H1 (cell line): ENCODE data around the gene PHACTR1. TPM values are rescaled to one million over a fixed set of nuclear protein-coding genes. Genes with fewer than 3 reads are reported as not detected.

ENCODE experiments used
- CTCF ChIA-PET: fragments of 300-600 bp; sonication (Branson Sonifier 250); formaldehyde crosslinking; loops from one replicate; lab custom pipeline; 2021; ENCODE audit not compliant: partially characterized antibody; lab: Charles Lee
- POLR2A ChIA-PET: fragments of 300-600 bp; sonication (Branson Sonifier 250); formaldehyde crosslinking; loops from one replicate; lab custom pipeline; 2021; ENCODE audit warnings: inconsistent platforms; ENCODE audit not compliant: partially characterized antibody; lab: Charles Lee
- DNase-seq, 2 experiments: peaks; one replicate each; pipeline versions ENCODE4 v3.0.0 to v3.0.0-alpha.2; 2010 to 2022; ENCODE audit warnings: low spot score in 2 of 2, low read depth in 1 of 2, mixed read lengths in 1 of 2
- FAIRE-seq: peaks from 2 replicates; lab custom pipeline; 2011; peaks lifted over from hg19 to GRCh38; lab: Jason Lieb, UNC
- H2AFZ ChIP-seq: 2 replicates; pipeline ENCODE4 v1.8.1; 2012; ENCODE audit warnings: low read length, inconsistent platforms
- H2AK5ac ChIP-seq: 2 replicates; pipeline ENCODE4 v1.6.1; 2013; ENCODE audit warnings: low read depth, low read length
- H2BK120ac ChIP-seq: replicated peaks from 2 replicates; pipeline ENCODE3; 2013; ENCODE audit warnings: low read depth, low read length, inconsistent platforms
- H2BK12ac ChIP-seq: 2 replicates; pipeline ENCODE4 v1.6.1; 2013; ENCODE audit warnings: low read depth, low read length
- H2BK15ac ChIP-seq: 2 replicates; pipeline ENCODE4 v1.6.1; 2013; ENCODE audit warnings: low read length
- H2BK20ac ChIP-seq: 2 replicates; pipeline ENCODE4 v1.6.1; 2013; ENCODE audit warnings: low read length
- H2BK5ac ChIP-seq: 2 replicates; pipeline ENCODE4 v1.6.1; 2013; ENCODE audit warnings: low read depth, low read length
- H3K14ac ChIP-seq: 2 replicates; pipeline ENCODE4 v1.6.1; 2013; ENCODE audit warnings: inconsistent platforms; ENCODE audit not compliant: insufficient read length
- H3K18ac ChIP-seq: 2 replicates; pipeline ENCODE4 v1.6.1; 2013; ENCODE audit warnings: low read length; ENCODE audit errors: extremely low read depth
- H3K23ac ChIP-seq: 2 replicates; pipeline ENCODE4 v1.6.1; 2013; ENCODE audit warnings: inconsistent platforms; ENCODE audit not compliant: insufficient read length
- H3K23me2 ChIP-seq: 2 replicates; pipeline ENCODE4 v1.6.1; 2013; ENCODE audit warnings: low read depth, low read length
- H3K27ac ChIP-seq: 2 replicates; pipeline ENCODE4 v1.6.1; 2011; ENCODE audit warnings: low read depth, low read length, inconsistent platforms
- H3K27me3 ChIP-seq, 4 experiments: replicated peaks in 1 of 4; 1 replicate in 1 of 4; 2 replicates in 3 of 4; pipeline versions ENCODE4 v1.6.1 to v1.8.1; 2011 to 2013; ENCODE audit warnings: low read length in 3 of 4, mild to moderate bottlenecking in 3 of 4, inconsistent platforms in 2 of 4, mixed read lengths in 2 of 4, moderate library complexity in 1 of 4; ENCODE audit not compliant: control insufficient read depth in 3 of 4, insufficient read depth in 3 of 4; ENCODE audit errors: extremely low read depth in 1 of 4
- H3K36me3 ChIP-seq, 4 experiments: 2 replicates each; pipeline versions ENCODE4 v1.6.1 to v1.8.1; 2011 to 2013; ENCODE audit warnings: mild to moderate bottlenecking in 4 of 4, low read length in 3 of 4, moderate library complexity in 2 of 4, control low read depth in 1 of 4, inconsistent platforms in 1 of 4; ENCODE audit not compliant: insufficient read depth in 4 of 4, control insufficient read depth in 2 of 4
- H3K4ac ChIP-seq: replicated peaks from 2 replicates; pipeline ENCODE3; 2013; ENCODE audit warnings: low read length, low read depth, mixed read lengths, inconsistent platforms; ENCODE audit not compliant: insufficient read length
- H3K4me1 ChIP-seq, 4 experiments: replicated peaks in 1 of 4; 1 replicate in 1 of 4; 2 replicates in 3 of 4; pipeline versions ENCODE4 v1.6.1 to v1.8.1; 2011 to 2013; ENCODE audit warnings: low read length in 3 of 4, inconsistent platforms in 2 of 4, mixed read lengths in 1 of 4; ENCODE audit not compliant: insufficient read depth in 4 of 4, control insufficient read depth in 3 of 4
- H3K4me2 ChIP-seq, 2 experiments: 2 replicates each; pipeline versions ENCODE4 v1.6.1 to v1.8.1; 2011 to 2013; ENCODE audit warnings: low read depth in 2 of 2, low read length in 2 of 2, control low read depth in 1 of 2, inconsistent platforms in 1 of 2, mild to moderate bottlenecking in 1 of 2; ENCODE audit not compliant: insufficient read depth in 1 of 2
- H3K4me3 ChIP-seq, 4 experiments: fragments of 200-600, 300-600 bp in 1 of 4; sonication (generic), shearing (Covaris generic), sonication (Bioruptor Twin) in 1 of 4; 2 replicates each; pipeline versions ENCODE4 v1.5.1 to v1.8.1; 2011 to 2016; ENCODE audit warnings: low read length in 4 of 4, low read depth in 3 of 4, control low read depth in 2 of 4, inconsistent platforms in 2 of 4, mild to moderate bottlenecking in 2 of 4, mixed read lengths in 1 of 4, moderate library complexity in 1 of 4; ENCODE audit not compliant: insufficient read depth in 2 of 4; ENCODE audit errors: extremely low read depth in 1 of 4
- H3K56ac ChIP-seq: replicated peaks from 2 replicates; pipeline ENCODE3; 2013; ENCODE audit warnings: low read depth, mild to moderate bottlenecking, mixed read lengths, low read length, inconsistent platforms; ENCODE audit not compliant: insufficient read length
- H3K79me1 ChIP-seq: 2 replicates; pipeline ENCODE4 v1.6.1; 2013; ENCODE audit warnings: low read depth, low read length, control low read depth
- H3K79me2 ChIP-seq, 2 experiments: 2 replicates each; pipeline versions ENCODE4 v1.6.1 to v1.8.1; 2012 to 2013; ENCODE audit warnings: low read length in 2 of 2, mild to moderate bottlenecking in 2 of 2, inconsistent platforms in 1 of 2; ENCODE audit not compliant: insufficient read depth in 2 of 2, control insufficient read depth in 1 of 2
- H3K9ac ChIP-seq, 4 experiments: replicated peaks in 1 of 4; 1 replicate in 1 of 4; 2 replicates in 3 of 4; pipeline versions ENCODE4 v1.6.1 to v1.8.1; 2011 to 2013; ENCODE audit warnings: low read depth in 3 of 4, low read length in 3 of 4, control low read depth in 2 of 4, mild to moderate bottlenecking in 2 of 4, moderate library complexity in 2 of 4, inconsistent platforms in 1 of 4; ENCODE audit errors: extremely low read depth in 1 of 4
- H3K9me3 ChIP-seq, 2 experiments: 2 replicates each; pipeline versions ENCODE4 v1.6.1 to v1.8.1; 2012 to 2013; ENCODE audit warnings: mild to moderate bottlenecking in 2 of 2, moderate library complexity in 2 of 2, control low read depth in 1 of 2, inconsistent platforms in 1 of 2, low read depth in 1 of 2, low read length in 1 of 2, mixed read lengths in 1 of 2; ENCODE audit not compliant: insufficient read depth in 2 of 2
- H4K20me1 ChIP-seq, 2 experiments: replicated peaks in 1 of 2; 2 replicates each; pipeline versions ENCODE3 to v1.8.1; 2011 to 2013; ENCODE audit warnings: inconsistent platforms in 2 of 2, low read length in 2 of 2, mild to moderate bottlenecking in 1 of 2; ENCODE audit not compliant: insufficient read depth in 2 of 2, control insufficient read depth in 1 of 2
- H4K5ac ChIP-seq: 2 replicates; pipeline ENCODE4 v1.6.1; 2013; ENCODE audit warnings: low read length, low read depth, mixed read lengths, inconsistent platforms; ENCODE audit not compliant: insufficient read length
- H4K8ac ChIP-seq: 2 replicates; pipeline ENCODE4 v1.8.0; 2013; ENCODE audit warnings: mild to moderate bottlenecking, moderate library complexity, low read length, inconsistent platforms; ENCODE audit not compliant: insufficient read depth; ENCODE audit errors: extremely low read depth
- H4K91ac ChIP-seq: replicated peaks from 2 replicates; pipeline ENCODE3; 2013; ENCODE audit warnings: low read length, mixed read lengths, inconsistent platforms; ENCODE audit not compliant: insufficient read length
- CEBPB ChIP-seq: IDR thresholded peaks from 2 replicates; pipeline ENCODE4 v1.6.1; 2012; ENCODE audit warnings: low read depth, low read length
- HDAC6 ChIP-seq: IDR thresholded peaks from one replicate; pipeline ENCODE4 v1.7.1; 2012; ENCODE audit warnings: low read depth, mild to moderate bottlenecking, inconsistent platforms, low read length, moderate library complexity
- POLR2AphosphoS5 ChIP-seq: IDR thresholded peaks from 2 replicates; pipeline ENCODE4 v1.6.1; 2011; ENCODE audit warnings: low read depth, low read length
- RAD21 ChIP-seq, 2 experiments: IDR thresholded peaks in 1 of 2; conservative IDR thresholded peaks in 1 of 2; 2 replicates each; pipeline ENCODE4 v1.6.1; 2011; ENCODE audit warnings: low read depth in 2 of 2, low read length in 2 of 2, improper control_type of control experiment in 1 of 2, inconsistent platforms in 1 of 2, mild to moderate bottlenecking in 1 of 2, moderate library complexity in 1 of 2
- RFX5 ChIP-seq: IDR thresholded peaks from 2 replicates; pipeline ENCODE4 v1.6.1; 2011; ENCODE audit warnings: low read depth, low read length, improper control_type of control experiment, borderline replicate concordance
- SP2 ChIP-seq: IDR thresholded peaks from 2 replicates; pipeline ENCODE4 v1.6.1; 2012; ENCODE audit warnings: mild to moderate bottlenecking, low read length, inconsistent platforms
- SRF ChIP-seq: IDR thresholded peaks from 2 replicates; pipeline ENCODE4 v1.6.1; 2011; ENCODE audit warnings: mild to moderate bottlenecking, low read depth, low read length, moderate library complexity
- WGBS, 2 experiments: shearing (Covaris generic) in 1 of 2; methylation state at CpG; one replicate each; pipeline versions ENCODE4 v1.1.6 to v1.1.7; 2013 to 2015; ENCODE audit warnings: low lambda C conversion rate in 2 of 2, mixed read lengths in 2 of 2, inconsistent platforms in 1 of 2, low coverage in 1 of 2, missing lambda C conversion rate in 1 of 2; ENCODE audit not compliant: insufficient replicate concordance in 2 of 2, insufficient coverage in 1 of 2, insufficient read length in 1 of 2; ENCODE audit errors: extremely low coverage in 1 of 2, missing lambda C conversion rate in 1 of 2; 5-methylcytosine and 5-hydroxymethylcytosine counted together
- polyA plus RNA-seq, 7 experiments: library from polyadenylated mRNA; depleted of rRNA in 3 of 7; stranded (reverse) in 5 of 7; unstranded in 2 of 7; fragments of >200 nt in 5 of 7; fragments of 200-250 nt in 2 of 7; gene quantifications; 1 replicate in 5 of 7; 2 replicates in 1 of 7; 4 replicates in 1 of 7; pipeline versions ENCODE4 v1.2.1 to v1.2.3, GENCODE V29; 2011 to 2013; ENCODE audit warnings: missing spikeins in 2 of 7, mixed read lengths in 2 of 7
- total RNA-seq: library from RNA; stranded (reverse); fragmentation: NEBNext Ultra II Directional; extraction: Animal tissue kit (Norgen Biotek cat#: 25700); gene quantifications from 2 replicates; pipeline ENCODE4 v1.2.1, GENCODE V29; 2021

The PHACTR1 gene
- total and polyA plus RNA-seq, 2 of the 8 experiments (the other 6 are each of a cell fraction or from before 2014, with no cell fraction given): 3.9 to 17.1 TPM

GRCh38 chr6:13331516-13332348 is 615.2 kb downstream of the PHACTR1 start:
- no peak overlapping the region for H4K8ac ChIP-seq
- WGBS, 2 experiments: 80% methylated on average over 13 of the region's 13 CpGs; no CpG with 5 or more reads in 1 of the 2 experiments
- no peak overlapping the region for H2AK5ac ChIP-seq
- H3K23me2 ChIP-seq: peaks cover 10% of the 10 kb centered on the region
- no peak overlapping the region for H2BK5ac ChIP-seq
- H3K36me3 ChIP-seq: no peaks in the 10 kb centered on the region
- POLR2A ChIA-PET: interaction anchor here (1.0 kb wide), 1 partner anchor 293 kb away, joined by 3 read pairs; no protein-coding TSS in a partner anchor
- no peaks in the 10 kb centered on the region for H3K27me3 ChIP-seq
- H3K27ac ChIP-seq: no peak overlapping the region
- H3K9me3 ChIP-seq: no peaks in the 10 kb centered on the region
- no peak overlapping the region for H3K14ac ChIP-seq
- H2BK120ac ChIP-seq: no peak overlapping the region
- DNase-seq (no peak), FAIRE-seq (no peak)
- H3K79me1 ChIP-seq: no peaks in the 10 kb centered on the region
- no peak overlapping the region for H4K5ac ChIP-seq
- H3K9ac ChIP-seq: peak overlapping the region in 1 of 4 experiments; percentile 41; a peak in 1 of 7 replicates
- H4K20me1 ChIP-seq: no peaks in the 10 kb centered on the region
- H3K4me1 ChIP-seq: no peaks in the 10 kb centered on the region; a peak in 1 of 7 replicates
- no peak overlapping the region for H3K4me3 ChIP-seq
- H2BK12ac ChIP-seq: no peak overlapping the region
- H2BK15ac ChIP-seq: no peak overlapping the region
- no peak overlapping the region for H3K4me2 ChIP-seq
- no peak overlapping the region for H3K23ac ChIP-seq
- H2AFZ ChIP-seq: no peak overlapping the region
- CTCF ChIA-PET: interaction anchor here (0.5 to 2.0 kb wide), 15 partner anchors 9 to 283 kb away, joined by 3 to 6 read pairs (median 3); no protein-coding TSS in a partner anchor
- H3K4ac ChIP-seq: no peak overlapping the region
- peaks cover 0 to 14% of the 10 kb centered on the region in 2 experiments; a peak in 3 of 4 replicates for H3K79me2 ChIP-seq
- no peak overlapping the region for H3K56ac ChIP-seq
- no peak overlapping the region for H2BK20ac ChIP-seq
- no peak overlapping the region for H3K18ac ChIP-seq
- no peak overlapping the region for H4K91ac ChIP-seq
- TF ChIP-seq POLR2AphosphoS5 (no peak), CEBPB (no peak), RAD21 (IDR thresholded peaks at IDR 0.05 in 1 of 2, conservative IDR thresholded peaks at IDR 0.05 in 1 of 2; ENCODE audit: low read depth in 2 of 2, low read length in 2 of 2) (peak in 1 of 2 experiments; percentile 8; a peak in 2 of 4 replicates), RFX5 (no peak), HDAC6 (no peak), SRF (no peak), SP2 (no peak)
